HG03432 (cell line): ENCODE measurements around the gene WARS2.

ENCODE experiments used
- ATAC-seq: cut with Tn5 transposase; IDR thresholded peaks from one replicate; pipeline ENCODE4 v1.9.1; 2021; ENCODE audit warnings: mild to moderate bottlenecking, moderate library complexity; ENCODE audit not compliant: unreplicated experiment

Gene WARS2

GRCh38 chr1:118986555-118987467, 153.6 kb downstream of the WARS2 start:
- no peak for ATAC-seq

DNA sequence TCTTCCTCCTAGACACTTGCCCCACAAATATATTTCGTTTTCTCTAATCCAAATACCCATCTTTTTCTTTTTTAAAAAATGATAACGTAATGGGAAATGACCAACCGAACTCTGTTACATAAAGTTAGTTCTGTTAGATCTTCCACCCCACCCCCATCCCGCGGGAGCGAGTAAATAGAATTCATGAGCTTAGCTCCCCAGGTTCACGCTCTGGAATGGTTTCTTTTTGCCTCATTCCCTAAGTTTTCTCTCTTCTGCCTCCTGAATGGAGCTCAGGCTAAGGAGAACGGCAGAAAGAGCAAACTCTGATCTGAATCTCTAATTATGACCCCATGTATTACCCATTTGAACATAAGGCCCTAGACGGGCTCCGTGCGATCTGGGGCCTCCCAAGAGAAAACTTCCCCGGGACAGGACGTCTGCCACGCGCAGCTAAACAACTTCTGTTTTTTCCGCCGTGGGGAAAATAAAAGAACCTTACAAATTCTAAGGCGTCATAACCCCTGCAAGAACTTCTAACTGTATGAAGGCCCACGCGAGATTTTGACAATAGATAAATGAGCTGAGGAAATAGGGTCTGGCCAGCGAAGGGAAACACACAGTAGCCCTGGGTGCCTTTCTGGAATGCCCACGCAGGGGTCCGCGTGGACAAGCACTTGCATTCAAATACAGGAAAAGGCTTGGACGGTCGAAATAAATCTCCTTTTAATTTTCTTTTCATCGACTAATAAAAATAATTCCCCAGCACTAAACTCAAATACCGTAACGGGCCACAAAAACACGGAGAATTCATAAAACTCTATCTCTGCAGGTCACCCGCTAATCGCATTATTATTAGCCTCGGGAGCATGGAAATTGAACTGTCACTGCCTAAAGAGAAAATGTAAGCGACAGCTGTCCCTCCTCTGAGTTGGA, 154.6 kb downstream of the WARS2 start:
- ATAC-seq = no peak

DNA sequence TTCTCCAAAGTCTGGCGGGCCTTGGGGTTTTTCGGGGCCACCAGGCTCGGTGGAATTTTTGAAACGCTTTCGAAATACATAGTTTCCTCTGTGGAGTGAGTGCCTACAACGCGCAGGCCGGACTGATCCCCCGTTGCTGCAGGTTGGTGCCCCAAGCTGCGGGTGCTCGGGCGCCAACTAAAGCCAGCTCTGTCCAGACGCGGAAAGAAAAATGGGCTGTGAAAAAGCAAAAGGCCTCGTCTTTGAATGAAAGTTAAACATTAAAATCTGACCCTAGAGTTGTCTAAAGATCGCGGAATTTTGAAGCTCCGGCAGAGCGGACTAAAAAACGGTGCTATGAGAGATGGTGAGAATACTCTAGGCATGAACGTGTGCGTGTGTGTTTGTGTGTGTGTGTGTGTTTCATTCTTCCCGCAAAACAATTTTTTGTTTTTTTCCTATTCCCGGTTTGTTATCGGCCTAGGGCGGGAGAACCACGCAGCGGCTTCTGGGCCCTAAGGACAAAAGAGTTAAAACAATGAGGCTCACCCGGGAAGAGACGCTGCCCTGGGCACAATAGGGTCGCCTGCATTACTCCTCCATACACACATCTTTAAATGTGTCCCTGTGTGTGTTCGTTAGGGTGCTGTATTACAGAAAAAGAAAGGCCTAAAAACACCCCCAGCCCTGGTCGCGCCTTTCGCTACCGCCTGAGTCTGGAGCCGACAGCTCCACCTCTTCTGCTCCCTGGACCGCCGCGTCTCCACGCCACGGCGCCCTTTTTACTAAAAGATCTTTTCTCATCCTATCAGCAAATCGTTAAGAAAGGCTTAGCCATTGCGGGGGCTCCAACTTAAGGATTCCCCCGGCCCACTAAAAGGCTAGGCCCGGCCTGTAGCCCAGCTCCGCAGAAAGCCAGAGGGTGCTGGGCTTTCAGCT, 155.5 kb downstream of the WARS2 start:
- no peak for ATAC-seq

DNA sequence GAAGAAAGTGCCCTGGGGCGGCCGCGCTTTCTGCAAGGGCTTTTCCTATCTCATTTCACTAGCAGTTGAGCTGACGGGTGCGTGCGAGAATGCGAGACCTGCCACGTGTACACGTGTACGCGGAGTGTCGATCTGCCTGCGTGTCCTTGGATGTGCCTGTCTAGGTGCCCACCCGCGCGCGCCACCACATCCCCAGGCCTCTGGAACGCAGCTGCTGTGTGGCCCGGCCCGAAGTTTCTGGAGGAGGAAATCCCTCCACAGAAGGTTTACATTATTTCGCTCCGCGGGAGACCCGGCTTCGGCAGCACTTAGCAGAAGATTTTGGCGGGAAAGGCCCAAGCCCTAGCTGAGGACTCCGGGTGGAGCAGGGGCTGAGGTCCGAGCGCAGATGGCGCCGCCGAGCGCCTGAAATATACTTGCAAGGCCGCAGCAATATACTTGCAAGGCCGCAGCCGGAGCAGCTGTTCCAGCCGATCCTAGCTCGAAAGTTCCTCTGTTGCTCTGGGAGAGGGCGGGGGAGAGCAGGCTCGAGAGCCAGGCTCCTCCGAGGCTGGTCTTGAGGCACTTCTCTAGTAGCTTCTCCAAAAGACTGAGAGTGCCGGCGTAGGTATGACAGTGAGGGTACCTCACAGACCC, 156.2 kb downstream of the WARS2 start:
- no peak for ATAC-seq

DNA sequence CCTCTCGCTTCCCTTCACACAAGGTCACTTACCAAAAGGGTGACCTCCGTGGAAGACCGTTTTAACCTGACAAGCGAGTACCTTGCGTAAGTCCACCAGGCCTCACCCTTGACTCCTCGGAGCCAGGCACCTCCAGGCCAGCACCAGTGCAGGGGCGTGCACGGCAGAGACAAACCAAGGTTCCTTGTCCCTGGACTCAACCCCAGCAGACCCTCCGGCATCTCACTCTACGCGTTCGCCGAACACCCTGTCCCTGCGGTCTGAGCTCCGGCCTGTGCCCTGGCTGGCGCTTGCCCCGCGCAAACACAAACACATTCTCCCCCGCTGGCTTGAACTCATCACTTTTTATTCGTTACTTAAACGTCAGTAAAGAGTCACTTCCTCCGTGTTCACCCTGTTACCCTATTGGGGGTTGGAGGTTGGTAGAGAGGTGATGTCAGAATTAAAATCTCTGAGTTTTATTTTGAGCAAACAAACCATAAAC, 156.9 kb downstream of the WARS2 start:
- ATAC-seq = no peak

DNA sequence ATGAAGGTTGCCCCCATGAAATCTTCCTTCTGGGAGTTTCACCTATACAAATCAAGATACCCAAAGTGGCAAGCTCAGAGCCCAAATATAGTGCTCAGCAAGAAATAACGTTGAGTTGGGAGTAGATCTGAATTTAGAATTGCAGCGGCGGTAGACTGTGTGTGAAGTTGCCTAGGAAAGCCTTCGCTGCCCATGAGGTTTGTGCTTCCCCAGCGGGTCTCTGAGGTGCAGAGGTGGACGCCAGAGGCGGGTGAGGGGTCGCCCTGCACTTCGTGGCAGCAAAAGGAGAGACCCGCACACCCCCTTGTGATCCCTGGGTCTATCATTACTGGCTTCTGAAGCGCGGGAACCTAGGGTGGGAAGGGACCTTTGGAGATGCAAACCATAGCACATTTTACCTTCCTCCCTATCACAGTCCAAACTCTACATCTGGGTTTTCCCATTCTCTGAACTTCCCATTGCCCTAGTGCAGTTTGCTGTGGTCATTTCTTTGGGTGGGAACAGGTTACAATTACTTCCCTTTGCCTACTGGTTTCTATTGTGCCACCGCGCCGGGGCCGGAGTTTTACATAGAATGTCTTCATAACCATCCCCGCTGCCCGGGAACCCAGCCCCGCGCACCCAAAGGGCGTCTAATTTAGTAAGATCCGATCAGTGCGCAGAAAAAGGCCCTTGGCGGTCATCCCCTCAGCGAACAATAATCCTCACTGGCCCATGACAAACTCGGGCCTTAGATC, 157.5 kb downstream of the WARS2 start:
- ATAC-seq = no peak

- no peak for ATAC-seq
Observed at GRCh38 chr1:118982266-118982665, 158.2 kb downstream of the WARS2 start.

DNA sequence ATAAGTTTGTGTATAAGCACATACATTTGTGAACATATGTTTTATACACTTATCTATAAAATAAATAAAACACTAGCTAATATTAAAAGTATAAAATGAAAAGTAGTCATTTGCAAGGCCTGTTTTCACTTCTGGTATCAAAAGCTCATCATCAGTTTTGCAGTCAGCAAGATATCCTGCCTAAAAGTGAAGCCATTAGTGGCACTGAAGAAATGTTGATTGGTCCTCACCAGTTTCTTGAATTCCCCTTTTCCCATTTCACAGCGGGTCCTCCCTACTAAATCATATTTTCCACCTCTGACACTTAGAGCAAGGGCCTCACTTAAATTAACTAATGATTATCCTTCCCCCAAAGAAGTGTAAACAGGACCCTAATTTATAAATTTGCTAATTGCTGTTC, 159.0 kb downstream of the WARS2 start:
- ATAC-seq = no peak
